ENCODE results near the gene ATP2C2. TPM values are rescaled to one million over a fixed set of nuclear protein-coding genes. Genes with fewer than 3 reads are reported as not detected.

The ATP2C2 gene
- total RNA-seq, 1 experiment from 2014 or later = 0.67 TPM

DNA sequence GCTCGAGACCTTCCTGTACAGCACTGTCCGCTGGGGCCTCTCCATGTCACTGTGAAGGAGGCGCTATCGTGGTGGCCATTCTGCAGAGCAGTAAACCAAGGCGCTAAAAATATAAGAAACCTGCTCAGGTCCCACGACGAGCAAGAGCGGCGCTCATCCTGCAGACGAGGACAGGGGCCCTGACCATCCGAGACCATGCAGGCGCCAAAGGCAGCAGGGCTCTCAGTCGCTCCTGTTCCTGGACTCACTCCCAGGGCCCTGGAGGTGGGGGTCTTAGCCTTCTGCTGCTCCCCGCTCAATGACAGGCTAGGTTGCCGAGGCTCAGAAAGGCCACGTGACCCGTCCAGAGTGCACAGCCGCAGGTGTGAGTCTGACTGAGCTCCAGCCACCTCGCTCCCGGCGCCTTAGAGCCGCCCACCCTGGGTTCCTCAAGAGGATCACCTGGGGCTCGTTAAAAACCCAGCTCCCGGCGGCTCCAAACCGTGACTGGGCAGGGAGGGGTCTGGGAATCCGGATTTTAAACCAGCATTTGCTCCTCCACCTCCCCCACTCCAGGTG lies 509 bp upstream of the ATP2C2 start:
- Histone ChIP-seq H3K4me1 (ENCODE audit: control insufficient read depth, insufficient read depth, low read length) (0 out of 2 replicates have a peak, but pooled peaks cover 4% of the 10 kb centered on the region), H3K36me3 (ENCODE audit: control insufficient read depth, insufficient read depth, low read length) (peaks cover 2% of the 10 kb centered on the region; the same call in 1 of the 2 replicates), H3K27ac (ENCODE audit: low read length) (no peak overlapping the region), H3K27me3 (ENCODE audit: control insufficient read depth, insufficient read depth, low read length) (peaks cover 7% of the 10 kb centered on the region; the same call in 1 of the 2 replicates), H3K4me3 (ENCODE audit: low read depth in 2 of 2, low read length in 2 of 2) (peak overlapping the region in 1 of 2 experiments; percentile 24; a peak in 3 of 4 replicates), H3K9me3 (ENCODE audit: control insufficient read depth, insufficient read depth, low read depth, low read length) (no peaks in the 10 kb centered on the region)
- no TSS peak for BruUV-seq (replicated peaks)
- DNase-seq (ENCODE audit: low read depth, low spot score) (no peak), ATAC-seq (peak; percentile 53)
- POLR2A ChIA-PET = no interaction called here
- in situ Hi-C loops (cut with HindIII; ENCODE audit: low pct_unique_long_range_greater_than_20kb, low sequenced_read_pairs) = no loop called here
- TF ChIP-seq TCF7L2 (IDR thresholded peaks at IDR 0.05; ENCODE audit: low read depth, low read length) (no peak), POLR2AphosphoS5 (IDR thresholded peaks at IDR 0.05; ENCODE audit: low read depth, low read length) (no peak), SIN3A (IDR thresholded peaks at IDR 0.05; ENCODE audit: borderline replicate concordance, insufficient read depth, low read depth, low read length) (no peak)
- TF ChIP-seq, protein P1, sequence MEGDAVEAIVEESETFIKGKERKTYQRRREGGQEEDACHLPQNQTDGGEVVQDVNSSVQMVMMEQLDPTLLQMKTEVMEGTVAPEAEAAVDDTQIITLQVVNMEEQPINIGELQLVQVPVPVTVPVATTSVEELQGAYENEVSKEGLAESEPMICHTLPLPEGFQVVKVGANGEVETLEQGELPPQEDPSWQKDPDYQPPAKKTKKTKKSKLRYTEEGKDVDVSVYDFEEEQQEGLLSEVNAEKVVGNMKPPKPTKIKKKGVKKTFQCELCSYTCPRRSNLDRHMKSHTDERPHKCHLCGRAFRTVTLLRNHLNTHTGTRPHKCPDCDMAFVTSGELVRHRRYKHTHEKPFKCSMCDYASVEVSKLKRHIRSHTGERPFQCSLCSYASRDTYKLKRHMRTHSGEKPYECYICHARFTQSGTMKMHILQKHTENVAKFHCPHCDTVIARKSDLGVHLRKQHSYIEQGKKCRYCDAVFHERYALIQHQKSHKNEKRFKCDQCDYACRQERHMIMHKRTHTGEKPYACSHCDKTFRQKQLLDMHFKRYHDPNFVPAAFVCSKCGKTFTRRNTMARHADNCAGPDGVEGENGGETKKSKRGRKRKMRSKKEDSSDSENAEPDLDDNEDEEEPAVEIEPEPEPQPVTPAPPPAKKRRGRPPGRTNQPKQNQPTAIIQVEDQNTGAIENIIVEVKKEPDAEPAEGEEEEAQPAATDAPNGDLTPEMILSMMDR (IDR thresholded peaks at IDR 0.05) = no peak
- TF ChIP-seq, protein P2, sequence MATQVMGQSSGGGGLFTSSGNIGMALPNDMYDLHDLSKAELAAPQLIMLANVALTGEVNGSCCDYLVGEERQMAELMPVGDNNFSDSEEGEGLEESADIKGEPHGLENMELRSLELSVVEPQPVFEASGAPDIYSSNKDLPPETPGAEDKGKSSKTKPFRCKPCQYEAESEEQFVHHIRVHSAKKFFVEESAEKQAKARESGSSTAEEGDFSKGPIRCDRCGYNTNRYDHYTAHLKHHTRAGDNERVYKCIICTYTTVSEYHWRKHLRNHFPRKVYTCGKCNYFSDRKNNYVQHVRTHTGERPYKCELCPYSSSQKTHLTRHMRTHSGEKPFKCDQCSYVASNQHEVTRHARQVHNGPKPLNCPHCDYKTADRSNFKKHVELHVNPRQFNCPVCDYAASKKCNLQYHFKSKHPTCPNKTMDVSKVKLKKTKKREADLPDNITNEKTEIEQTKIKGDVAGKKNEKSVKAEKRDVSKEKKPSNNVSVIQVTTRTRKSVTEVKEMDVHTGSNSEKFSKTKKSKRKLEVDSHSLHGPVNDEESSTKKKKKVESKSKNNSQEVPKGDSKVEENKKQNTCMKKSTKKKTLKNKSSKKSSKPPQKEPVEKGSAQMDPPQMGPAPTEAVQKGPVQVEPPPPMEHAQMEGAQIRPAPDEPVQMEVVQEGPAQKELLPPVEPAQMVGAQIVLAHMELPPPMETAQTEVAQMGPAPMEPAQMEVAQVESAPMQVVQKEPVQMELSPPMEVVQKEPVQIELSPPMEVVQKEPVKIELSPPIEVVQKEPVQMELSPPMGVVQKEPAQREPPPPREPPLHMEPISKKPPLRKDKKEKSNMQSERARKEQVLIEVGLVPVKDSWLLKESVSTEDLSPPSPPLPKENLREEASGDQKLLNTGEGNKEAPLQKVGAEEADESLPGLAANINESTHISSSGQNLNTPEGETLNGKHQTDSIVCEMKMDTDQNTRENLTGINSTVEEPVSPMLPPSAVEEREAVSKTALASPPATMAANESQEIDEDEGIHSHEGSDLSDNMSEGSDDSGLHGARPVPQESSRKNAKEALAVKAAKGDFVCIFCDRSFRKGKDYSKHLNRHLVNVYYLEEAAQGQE (IDR thresholded peaks at IDR 0.05; ENCODE audit: insufficient read depth in 1 of 2, low read depth in 2 of 2, low read length in 1 of 2) = no peak
- CTCF ChIA-PET = no interaction called here
- intact Hi-C loops (cut with micrococcal nuclease; ENCODE audit: unreplicated experiment) = no loop called here

DNA sequence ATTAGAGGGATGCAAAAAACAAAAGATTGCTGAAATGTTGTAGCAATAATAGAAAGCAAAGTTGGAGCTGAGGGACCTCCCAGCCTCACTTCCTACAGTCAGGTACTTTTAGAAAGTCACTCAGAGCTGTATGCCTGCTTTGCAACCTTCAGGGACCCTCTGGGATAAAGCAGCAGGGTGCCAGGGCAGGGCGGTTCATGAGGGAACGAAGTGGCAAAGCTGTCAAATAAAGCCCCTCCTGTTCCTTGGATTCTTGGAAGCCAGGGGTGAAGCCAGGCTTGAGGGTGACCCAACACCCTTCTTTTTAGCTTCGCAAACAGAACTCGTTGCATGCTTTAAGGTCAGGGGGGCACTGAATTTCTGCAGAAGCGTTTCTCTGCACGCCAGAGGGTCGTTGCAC lies 767 bp downstream of the ATP2C2 start:
- ChIA-PET POLR2A (no interaction called here), CTCF (interaction anchor here (1.2 kb wide), 1 partner anchor 182 kb away, joined by 3 read pairs; the partner anchor contains the start of gene TAF1C)
- Histone ChIP-seq H3K4me3 (ENCODE audit: low read depth in 2 of 2, low read length in 2 of 2) (no peak overlapping the region), H3K27me3 (ENCODE audit: control insufficient read depth, insufficient read depth, low read length) (peaks cover 7% of the 10 kb centered on the region; the same call in 1 of the 2 replicates), H3K36me3 (ENCODE audit: control insufficient read depth, insufficient read depth, low read length) (peaks cover 2% of the 10 kb centered on the region; the same call in 1 of the 2 replicates), H3K27ac (ENCODE audit: low read length) (no peak overlapping the region), H3K9me3 (ENCODE audit: control insufficient read depth, insufficient read depth, low read depth, low read length) (no peaks in the 10 kb centered on the region), H3K4me1 (ENCODE audit: control insufficient read depth, insufficient read depth, low read length) (0 out of 2 replicates have a peak, but pooled peaks cover 4% of the 10 kb centered on the region)
- DNase-seq (ENCODE audit: low read depth, low spot score) (no peak), ATAC-seq (no peak)
- in situ Hi-C loops (cut with HindIII; ENCODE audit: low pct_unique_long_range_greater_than_20kb, low sequenced_read_pairs) = no loop called here
- TF ChIP-seq, protein P2 (IDR thresholded peaks at IDR 0.05; ENCODE audit: insufficient read depth in 1 of 2, low read depth in 2 of 2, low read length in 1 of 2) = no peak
- TF ChIP-seq, protein P1 (IDR thresholded peaks at IDR 0.05) = no peak
- TF ChIP-seq TCF7L2 (IDR thresholded peaks at IDR 0.05; ENCODE audit: low read depth, low read length) (no peak), POLR2AphosphoS5 (IDR thresholded peaks at IDR 0.05; ENCODE audit: low read depth, low read length) (no peak), SIN3A (IDR thresholded peaks at IDR 0.05; ENCODE audit: borderline replicate concordance, insufficient read depth, low read depth, low read length) (no peak)
- intact Hi-C loops (cut with micrococcal nuclease; ENCODE audit: unreplicated experiment) = no loop called here
- no TSS peak for BruUV-seq (replicated peaks)

All from Panc1 (cell line).